GM18517 (cell line): ENCODE results near the gene NDUFA3.

Experiments
- ATAC-seq: cut with Tn5 transposase; IDR thresholded peaks from one replicate; pipeline ENCODE4 v1.9.1; 2021; ENCODE audit warnings: mild to moderate bottlenecking, moderate library complexity; ENCODE audit not compliant: unreplicated experiment

The NDUFA3 gene

DNA sequence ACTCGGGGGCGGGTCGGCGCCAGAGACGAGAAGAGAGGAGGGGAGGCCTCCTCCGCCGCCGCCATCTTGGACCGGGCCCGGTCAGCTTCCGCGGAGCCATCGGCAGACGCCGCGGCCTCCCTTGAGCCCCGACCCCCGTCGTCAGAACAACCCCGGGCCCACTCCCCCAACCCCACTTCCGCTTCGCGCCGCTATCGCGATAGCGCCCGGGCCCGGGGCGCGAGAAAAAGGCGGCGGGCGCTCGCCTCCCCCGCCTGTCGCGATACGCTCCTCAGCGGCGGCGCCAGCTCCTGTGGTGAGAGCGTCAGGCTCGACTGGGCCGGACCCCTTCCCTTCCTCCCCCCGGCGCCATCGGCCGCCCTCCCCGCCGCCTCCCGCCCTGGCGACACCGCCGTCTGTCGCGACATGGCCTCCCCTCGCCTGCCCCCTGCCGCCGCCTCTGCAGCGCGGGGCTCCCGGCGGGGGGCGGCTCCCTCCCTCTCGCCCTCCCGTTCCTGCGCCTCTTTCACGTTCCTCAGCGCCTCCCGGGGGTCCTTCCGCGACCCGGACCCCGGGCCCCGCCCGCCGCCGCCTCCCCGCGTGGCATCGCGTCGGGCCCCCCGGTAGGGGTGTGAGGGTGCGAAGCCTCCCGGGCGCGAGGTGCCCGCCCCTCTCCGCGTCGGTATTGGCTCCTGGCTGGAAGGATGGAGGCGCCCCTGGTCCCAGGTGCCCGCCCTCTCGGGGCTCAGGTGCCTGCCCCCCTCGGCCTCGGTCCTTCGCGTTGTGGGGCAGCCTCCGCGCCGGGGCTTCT, 35.2 kb downstream of the NDUFA3 start, which contains the start of gene CNOT3:
Gene CNOT3, plus strand, starts transcription at position 64 of the 790 bp plus-strand sequence. CDS start 5,217 bp downstream, outside the sequence.
- no peak for ATAC-seq

DNA sequence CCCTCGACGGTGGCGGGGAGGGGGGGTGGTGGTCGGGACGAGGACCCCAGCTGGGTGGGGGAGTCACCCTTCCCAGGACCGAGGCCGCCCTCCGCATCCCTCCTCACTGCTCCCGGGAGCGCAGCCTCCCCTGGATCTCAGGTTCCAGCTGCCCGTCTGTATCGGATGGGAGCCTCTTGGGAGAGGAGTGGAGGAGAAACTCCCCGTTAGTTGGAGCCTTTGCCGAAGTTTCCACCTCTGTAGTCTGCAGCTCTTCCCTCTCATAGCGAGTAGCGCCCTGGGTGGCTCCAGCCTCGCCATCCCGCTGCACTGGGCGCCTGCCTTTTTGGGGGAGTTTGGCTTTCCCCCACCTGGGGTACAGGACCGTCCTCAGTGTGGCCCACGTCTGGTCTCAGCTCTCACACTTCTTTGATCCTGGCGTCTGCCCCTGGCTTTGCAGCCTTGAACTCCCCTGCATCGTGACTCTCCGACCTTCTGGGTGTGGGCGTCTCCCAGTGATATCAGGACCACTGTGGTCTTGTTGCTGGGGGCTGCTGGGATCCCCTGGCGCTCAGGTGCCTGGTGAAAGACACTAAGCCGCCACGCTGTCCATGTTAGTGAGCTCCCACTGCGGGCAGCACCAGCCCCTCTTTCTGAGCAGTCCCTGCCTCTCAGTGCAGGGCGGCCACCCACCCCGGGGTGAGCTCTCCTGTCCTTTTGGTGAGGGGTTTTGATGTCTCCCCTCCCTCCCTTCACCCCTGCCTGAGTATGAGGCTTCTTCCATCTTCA, 36.0 kb downstream of the NDUFA3 start:
- ATAC-seq = no peak

DNA sequence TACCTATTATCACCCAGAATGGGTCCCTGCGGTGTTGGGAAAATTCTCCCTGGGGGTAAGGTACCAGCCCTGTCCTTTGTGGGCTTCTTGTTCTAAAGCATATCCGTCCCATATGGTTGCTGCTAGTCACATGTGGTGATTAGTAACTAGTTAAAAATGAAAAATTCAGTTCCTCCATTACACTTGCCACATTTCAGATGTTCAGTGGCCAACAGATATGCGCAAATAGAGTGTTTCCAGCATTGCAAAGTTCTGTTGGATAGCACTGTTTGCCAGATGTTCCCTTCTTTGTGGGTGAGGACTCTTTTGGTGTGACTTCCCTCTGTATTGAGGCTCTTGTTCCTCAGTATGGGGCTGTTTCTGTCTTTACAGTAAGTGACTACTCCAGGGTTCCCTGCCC, 38.7 kb downstream of the NDUFA3 start:
- no peak for ATAC-seq

DNA sequence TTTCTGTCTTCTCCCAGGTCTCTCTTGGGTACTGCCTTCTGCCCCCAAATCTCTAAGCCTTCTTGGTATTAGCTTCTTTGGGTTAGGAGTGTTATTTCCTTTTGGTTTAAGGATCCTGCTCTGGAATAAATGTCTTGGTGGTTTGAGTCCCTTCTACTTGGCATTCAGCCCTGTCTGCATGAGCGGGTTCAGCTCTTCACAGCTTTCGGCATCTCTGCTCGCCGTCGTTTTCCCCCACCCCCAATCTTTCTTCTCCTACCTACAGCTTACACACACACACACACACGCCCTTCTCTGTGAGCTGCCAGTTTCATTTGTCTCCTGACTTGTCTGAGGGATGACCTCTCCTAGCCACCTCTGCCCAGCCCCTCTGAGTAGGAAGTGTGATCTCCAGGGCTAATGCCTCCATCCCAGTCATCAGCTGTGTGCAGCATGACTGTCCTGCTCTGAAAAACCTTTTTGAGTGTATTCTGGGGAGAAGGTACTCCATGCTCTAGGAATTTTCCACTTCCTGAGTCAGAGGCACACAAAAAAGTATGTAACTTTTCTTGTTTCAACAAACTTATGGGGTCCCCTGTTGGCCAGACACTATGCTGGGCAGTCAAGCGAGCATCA, 39.6 kb downstream of the NDUFA3 start:
- no peak for ATAC-seq

DNA sequence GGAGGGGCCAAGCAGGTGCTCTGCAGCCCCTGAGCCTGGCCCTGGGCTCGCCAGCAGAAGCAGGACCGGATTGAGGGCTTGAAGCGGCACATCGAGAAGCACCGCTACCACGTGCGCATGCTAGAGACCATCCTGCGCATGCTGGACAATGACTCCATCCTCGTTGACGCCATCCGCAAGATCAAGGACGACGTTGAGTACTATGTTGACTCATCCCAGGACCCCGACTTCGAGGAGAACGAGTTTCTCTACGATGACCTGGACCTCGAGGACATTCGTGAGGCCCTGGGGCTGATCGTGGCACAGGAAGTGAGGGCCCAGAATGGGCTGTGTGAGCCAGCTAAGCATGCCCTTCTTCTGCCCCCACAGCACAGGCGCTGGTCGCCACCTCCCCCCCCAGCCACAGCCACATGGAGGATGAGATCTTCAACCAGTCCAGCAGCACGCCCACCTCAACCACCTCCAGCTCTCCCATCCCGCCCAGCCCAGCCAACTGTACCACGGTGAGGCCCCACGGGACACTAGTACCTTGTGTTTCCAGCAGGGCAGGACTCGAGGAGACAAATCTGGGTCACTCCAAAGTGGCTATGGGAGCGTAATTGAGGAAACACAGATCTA, 43.0 kb downstream of the NDUFA3 start:
- ATAC-seq = no peak

DNA sequence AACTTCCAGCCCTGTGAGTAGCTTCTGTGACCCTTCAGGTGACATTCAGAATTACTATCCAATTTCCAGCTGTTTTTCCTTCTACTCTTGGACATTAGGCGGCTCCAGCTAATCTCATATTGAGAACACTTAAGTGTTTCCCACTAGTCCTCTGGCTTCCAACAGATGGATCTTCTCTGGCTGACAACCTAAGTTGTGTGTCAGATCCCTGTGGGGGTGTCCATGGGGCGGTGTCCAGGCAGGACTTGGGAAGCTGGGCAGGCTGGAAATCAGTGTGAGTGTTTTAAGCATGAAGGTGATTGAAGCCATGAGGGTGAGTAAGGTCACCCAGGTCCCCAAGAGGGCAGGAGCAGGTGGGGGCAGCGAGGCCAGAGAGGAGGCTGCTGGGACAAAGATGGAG, 45.0 kb downstream of the NDUFA3 start:
- no peak for ATAC-seq

DNA sequence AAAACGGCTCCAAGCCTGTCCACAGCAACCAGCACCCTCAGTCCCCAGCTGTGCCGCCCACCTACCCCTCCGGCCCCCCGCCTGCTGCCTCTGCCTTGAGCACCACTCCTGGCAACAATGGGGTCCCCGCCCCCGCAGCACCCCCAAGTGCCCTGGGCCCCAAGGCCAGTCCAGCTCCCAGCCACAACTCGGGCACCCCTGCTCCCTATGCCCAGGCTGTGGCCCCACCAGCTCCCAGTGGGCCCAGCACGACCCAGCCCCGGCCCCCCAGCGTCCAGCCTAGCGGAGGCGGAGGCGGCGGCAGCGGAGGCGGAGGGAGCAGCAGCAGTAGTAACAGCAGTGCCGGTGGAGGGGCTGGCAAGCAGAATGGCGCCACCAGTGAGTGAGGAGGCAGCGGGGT, 45.5 kb downstream of the NDUFA3 start:
- ATAC-seq = no peak

DNA sequence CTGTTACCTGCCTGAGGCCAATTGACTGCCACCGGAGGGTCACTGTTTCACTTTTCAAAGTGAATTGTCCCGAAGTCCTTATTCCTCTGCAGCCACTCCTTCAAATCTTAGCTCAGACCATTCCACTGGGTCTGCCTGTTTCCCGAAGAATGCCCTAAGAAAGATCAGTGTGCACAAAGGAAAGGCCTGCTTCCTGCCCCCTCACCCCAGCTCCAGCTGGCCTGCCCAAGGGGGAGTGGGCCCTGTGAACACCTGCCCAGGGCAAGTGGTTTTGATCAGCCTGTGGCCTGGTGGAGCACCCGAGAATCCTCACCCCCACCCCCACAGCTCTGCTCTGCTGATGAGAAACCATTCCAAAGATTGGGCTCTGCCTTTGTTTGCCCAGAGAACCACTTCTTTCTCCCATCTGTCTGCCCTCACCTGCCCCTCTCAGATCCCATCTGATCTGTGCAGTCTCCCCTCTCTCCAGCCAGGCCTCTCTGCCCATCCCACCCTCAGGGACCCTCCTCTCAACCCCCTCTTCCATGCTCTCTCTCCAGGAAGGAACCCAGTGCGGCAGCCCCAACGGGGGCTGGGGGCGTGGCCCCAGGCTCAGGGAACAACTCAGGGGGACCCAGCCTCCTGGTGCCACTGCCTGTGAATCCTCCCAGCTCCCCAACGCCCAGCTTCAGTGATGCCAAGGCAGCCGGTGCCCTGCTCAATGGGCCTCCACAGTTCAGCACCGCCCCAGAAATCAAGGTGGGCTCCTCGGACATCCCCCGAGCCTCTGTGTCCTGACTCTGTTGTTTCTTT, 46.6 kb downstream of the NDUFA3 start:
- no peak for ATAC-seq

DNA sequence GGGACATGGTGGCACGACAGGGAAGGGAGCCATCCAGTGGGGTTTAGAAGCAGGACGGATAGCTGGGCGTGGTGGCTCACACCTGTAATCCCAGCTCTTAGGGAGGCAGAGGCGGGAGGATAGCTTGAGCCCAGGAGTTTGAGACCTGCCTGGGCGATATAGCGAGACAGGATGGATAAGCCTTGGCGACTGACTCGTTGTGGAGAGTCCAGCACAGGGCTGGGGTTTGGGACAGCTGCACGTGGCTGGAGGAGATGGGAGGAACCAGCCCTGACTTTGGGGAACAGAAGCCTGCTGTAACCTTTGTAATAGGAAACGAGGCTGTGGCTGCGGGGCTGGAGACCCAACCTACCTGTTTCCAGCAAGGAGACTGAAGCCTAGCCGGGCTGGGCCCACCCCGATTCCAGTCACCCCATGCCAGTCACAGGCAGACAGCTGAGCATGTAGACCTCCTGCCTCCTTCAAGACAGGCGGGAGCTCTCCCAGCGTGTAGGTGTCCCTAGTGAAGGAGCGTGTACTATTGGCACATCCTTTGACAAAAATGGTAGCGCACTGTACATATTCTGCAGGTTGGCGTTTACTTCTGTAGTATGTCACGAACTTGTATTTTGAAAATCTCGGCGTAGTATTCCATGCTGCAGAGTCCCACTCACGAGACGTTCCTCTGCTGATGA, 48.8 kb downstream of the NDUFA3 start:
- ATAC-seq = no peak

DNA sequence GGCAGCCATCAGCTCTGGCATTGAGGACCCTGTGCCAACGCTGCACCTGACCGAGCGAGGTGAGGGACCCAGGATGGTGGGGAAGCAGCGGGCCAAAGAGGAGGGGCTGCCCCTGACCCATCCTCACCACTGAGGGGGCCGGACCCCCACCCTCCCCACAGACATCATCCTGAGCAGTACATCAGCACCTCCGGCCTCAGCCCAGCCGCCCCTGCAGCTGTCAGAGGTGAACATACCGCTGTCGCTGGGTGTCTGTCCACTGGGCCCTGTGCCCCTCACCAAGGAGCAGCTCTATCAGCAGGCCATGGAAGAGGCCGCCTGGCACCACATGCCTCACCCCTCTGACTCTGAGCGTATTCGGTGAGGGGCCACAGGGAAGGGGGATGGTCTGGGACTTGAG, 49.6 kb downstream of the NDUFA3 start:
- no peak for ATAC-seq

DNA sequence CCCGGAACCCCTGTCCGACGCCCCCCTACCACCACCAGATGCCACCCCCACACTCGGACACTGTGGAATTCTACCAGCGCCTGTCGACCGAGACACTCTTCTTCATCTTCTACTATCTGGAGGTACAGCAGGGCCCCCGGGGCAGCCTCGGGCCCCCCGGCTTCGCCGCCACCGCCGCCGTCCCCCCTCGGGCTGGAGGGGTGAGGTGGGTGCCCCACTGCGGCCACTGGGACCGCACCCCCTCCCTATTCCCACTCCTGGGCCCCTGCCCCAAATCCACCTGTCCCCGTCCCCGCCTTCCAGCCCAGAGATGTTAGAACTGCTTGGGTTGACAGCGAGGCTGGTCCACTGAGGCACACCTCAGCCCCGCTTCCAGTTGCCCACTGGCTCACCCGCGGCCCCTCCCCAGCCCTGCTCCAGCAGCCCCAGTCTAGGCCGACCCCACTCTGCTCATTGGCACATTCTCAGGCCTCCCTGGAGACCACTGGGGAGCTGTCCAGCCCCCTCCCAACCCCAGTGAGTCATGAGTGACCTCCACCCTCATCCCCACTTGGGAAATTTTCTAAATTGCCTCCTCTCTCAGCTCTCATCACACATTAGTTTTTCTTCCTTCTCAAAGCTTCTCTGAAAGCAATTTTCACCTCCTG, 50.3 kb downstream of the NDUFA3 start:
- no peak for ATAC-seq

DNA sequence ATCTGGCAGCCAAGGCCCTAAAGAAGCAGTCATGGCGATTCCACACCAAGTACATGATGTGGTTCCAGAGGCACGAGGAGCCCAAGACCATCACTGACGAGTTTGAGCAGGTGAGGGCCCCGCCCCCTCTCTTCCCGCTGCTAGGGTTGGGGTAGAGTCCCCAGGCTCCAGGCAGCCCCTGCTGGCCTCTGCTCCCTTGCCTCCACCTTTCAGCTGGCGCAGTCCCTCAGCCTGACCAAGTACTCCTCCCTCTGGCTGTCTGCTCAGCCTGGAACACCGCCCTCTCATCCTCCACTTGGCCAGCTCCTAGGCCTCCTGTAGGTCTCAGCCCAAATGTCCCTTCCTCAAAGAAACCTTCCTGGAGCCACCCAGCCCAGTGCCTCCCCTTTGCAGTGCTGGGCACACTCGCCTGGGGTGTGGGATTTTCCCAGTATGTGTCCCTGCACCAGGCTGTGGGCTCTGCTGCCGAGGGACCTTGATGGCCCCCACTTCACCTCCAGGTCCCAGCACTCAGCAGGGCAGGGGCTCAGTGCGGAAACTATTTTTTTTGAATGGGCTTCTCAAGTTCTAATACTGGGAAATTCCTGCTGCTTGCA, 51.2 kb downstream of the NDUFA3 start:
- no peak for ATAC-seq

DNA sequence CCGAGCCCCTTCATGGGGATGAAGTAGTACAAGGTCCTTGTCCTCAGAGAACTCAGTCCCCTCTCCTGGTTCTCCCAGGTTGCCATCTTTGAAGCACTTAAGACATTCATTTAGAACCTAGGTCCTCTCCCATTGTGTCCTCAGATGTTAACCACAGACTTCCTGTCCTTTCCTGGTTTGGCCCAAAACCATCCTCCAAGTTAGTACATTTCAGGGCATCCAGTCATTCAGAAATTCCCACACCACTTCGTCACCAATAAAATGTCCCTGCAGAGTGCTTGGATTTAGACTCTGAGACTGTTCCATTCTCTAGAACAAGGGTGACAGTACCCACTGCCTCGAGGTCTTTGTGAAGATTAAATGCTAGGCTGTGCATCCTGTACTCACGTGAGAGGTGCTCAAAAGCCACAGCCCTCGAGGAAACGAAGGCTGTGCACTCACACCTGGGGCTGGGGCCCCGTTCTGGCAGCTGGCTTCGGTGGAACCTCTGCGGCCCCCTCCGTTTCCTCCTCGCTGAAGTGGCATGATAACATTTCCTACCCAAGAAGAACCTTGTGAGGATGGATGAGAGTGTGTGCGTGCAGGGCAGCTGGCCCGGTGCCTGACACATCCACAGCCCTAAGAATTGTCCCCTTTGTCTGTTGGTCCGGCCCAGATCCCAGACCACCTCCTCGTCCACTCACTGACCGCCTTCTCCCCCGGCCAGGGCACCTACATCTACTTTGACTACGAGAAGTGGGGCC, 52.1 kb downstream of the NDUFA3 start:
- no peak for ATAC-seq

DNA sequence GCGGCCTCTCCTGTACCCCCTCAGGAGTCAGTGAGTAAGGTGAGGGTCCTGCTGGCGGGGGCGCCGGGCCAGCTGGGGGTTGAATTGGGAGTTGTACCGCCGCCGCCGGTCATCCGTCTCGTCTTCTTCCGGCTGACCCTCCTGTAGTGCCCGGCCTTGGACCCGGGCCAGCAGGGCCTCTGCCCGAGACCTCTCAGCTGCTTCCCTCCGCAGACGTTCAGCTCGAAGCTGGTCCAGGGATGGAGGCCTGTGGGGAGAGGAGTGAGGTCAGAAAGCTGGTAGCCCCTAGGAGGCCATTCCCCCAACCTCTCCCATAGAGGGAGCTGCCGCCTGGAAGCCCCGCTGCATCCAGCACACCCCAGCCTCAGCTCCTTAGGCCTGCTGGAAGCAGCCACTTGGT, 53.0 kb downstream of the NDUFA3 start:
- no peak for ATAC-seq

DNA sequence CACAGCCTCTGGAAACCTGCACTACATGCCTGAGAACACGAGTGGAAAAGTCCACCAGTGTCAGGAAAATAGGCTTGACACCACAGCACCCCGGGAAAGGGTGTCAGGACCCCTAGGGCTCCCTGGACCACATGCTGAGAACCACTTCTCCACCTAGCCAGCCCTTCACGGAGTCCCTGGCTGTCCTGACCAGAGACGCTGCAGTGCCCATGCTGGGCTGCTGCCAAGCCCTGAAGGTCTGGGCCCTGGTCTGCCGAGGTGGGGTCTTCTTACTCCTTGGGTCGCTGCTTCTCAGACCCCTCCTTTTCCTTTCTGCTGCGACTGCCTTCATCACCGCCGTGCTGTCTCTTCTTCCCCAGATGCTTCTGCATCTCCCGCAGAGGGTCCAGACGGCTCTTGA, 53.8 kb downstream of the NDUFA3 start:
- ATAC-seq = no peak

DNA sequence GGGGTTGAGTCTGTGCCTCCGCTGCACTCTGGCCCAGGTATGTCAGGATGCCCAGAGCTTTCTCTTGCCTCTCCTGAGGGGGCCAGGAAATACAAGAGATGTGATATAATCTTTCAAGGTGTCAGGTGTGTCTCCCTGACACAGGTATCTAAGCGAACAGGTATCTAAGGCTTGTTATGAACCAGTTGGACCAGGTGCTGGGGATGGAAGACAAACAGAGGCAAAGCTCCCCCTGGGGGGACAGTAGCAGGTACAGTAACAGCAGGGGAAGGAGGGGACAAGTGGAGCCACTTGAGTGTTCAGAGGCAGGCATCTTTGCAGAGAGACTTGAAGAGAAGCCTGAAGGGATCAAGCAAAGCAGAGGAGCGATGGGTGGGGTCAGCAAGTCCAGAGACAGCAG, 54.3 kb downstream of the NDUFA3 start:
- no peak for ATAC-seq
